LoVo (cell line): Measurements from ENCODE around the gene RGR.

Source experiments
- DNase-seq: peaks from one replicate; pipeline ENCODE4 v3.0.0-alpha.2; 2016; ENCODE audit warnings: low spot score

RGR gene

DNA sequence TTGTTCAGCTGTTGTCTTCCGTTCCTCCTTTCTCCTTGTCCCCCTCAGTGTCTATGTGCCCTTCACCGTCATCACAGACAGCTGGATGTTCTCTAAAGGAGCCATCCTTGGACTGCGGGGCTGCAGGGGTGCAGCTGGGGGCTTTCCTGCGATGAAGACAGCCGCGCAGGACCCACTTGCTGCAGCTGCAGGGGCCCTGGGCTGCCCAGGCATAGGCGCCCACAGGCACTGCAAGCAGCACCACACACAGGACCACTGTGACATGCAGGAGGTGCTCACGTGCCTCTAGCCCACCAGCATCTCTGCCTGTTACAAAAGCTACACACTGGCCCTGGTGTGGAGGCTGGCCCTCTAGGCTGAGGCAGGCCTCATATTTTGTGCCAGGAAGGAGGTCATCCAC lies 22.9 kb upstream of the RGR start:
- DNase-seq = no peak

DNA sequence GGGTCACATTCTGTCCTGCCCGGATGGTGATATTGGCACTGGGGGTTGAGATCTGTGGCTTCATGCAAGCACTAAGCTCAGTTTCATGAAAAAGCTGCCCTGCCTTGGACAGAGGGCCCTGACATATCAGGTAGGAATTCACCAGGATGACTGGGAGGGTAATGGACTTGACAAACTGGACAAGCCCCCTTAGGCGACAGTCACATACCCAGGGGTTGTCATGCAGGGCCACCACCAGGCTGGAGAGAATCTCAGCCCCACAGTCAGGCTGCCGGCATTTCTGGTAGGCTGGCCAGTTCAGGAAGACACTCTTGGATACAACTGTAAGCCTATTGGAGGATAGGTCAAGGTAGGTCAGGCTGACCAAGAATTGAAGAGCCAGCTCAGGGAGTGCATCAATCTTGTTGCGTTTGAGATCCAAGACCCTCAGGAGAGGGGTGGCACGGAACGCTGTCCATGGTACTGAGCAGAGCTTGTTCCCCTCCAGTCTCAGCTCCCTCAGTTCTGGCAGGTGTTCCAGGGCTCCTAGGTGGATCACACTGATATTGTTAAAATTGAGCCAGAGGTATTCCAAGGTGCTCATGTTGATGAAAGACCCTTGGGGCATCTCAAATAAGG lies 20.3 kb upstream of the RGR start:
- DNase-seq = no peak

DNA sequence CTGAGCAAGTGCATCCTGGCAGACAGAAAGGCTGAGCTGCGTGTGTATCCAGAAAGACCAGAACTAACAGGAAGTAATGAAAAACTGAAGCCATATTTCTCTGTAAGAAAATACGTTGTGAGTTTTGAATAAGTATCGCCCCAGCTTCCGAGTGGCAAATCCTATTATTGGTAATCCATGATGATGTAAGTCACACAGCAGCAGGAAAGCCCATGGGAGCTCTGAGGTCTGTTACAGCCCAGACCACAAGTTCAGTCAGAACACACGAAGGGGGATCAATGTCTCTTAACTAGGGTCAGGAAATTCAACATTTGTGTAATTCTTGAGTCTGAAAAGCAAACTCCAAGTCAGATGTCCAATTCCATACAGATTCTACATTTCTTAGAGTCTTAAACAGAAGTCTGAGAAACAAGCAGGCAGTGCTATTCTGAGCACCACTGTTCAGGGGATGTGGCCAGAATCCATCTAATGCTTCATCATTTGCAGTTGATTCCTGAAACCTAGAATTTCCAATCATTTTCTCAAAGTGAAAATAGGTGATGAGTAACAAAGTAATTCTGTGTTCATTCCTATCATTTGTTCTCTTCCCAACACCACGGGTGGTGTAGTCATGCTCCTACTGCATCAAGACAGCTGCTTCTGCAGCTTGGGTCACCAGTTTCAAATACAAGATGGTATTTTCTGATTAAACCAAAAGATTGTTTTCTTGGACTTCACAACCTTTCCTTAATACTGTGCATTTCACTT lies 19.3 kb upstream of the RGR start, which contains the start of gene LRIT2:
Gene LRIT2 (minus strand): TSS at position 118 of the 747 bp plus-strand sequence. CDS start 24 bp downstream, at position 94.
- DNase-seq = no peak

DNA sequence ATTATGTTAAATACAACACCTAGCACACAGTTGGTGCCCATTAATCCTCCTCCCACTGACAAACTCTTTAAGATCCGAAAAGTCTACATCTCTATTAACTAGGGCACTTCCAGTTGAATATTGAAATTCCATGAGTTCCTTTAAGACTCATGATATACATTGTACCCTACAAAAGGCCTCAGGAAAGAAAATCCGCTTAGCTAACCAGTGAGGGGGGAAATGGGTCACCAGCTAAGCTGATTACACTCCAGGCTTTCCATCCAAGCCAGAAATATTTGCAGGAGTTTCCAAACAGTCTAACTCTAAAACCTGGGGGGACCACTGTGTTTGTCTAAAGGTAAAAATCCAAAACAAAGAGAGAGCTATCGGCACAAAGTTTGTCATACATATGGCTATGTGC lies 18.2 kb upstream of the RGR start:
- DNase-seq = no peak

DNA sequence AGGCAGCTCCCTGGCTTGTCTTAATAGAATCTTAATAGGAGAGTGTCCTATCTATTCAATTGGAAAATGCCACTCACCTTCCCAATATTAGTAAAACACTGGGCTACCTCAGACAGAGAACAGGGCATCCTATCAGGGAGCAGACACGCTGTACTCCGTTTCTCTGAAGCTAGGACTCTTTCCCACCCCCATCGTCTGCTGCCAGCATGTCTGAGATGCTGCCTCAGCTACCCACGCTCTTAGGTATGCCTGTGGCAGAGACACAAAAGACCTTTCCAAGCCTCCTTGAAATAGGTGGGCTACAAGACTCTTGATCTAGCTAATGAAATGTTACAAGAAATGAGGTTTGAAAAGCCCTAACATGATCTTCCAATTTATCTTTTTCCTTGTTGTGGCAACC lies 17.0 kb upstream of the RGR start:
- no peak for DNase-seq

DNA sequence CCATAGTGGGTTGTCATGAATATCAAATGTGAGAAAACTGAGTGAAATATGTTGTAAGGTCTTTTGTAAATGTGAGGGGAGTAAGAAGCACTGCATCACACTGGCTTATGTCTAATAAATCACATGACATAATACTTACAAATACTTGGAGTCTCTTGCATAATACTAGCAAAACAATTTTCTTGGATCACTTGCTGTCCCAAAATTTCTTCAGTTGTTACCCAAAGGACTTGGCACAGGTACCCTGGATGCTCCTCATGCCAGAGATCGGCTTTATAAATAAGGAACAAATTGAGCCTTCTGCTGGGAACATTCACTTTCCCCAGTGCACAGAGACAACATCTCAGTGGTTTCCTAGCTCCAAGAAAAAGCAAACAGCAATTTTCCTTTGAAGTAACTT lies 14.5 kb upstream of the RGR start:
- no peak for DNase-seq

DNA sequence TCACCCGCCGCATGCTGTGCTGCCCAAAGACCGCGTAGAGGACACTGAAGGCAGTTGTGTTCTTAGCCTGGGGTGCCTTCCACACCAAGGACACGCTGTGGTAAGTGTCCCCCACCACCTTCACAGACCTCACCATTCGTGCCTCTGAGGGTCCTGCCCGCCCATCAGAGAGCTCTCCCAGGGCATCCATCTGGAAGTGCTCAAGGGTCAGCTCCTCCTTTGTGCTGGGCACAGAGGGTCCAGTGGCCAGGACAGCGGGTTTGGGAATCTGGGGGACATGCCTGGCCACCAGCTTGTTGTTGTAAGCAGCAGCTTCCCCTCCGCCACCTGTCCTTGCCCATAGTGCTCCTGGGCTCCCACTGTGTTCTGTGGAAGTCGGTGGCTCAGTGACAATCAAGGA lies 12.5 kb upstream of the RGR start:
- DNase-seq = no peak

DNA sequence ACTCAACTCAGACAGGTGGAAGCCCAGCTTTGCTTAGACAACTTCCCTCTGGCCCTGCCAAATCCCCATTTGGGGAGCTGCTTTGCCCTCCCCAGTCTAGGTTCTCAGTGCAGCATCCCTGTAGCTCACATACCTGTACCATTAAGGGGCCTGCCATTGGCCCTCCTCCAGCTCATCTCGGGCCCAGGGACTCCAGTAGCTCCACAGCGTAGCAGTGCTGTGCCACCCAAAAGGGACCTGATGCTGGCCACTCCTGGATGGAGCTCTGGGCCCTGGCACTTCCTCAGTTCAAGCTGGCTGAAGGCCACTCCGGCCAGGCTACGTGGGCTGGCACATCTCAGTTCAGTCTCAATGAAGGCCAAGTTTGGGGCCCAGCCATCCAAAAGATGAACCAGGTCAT lies 10.9 kb upstream of the RGR start:
- no peak for DNase-seq

DNA sequence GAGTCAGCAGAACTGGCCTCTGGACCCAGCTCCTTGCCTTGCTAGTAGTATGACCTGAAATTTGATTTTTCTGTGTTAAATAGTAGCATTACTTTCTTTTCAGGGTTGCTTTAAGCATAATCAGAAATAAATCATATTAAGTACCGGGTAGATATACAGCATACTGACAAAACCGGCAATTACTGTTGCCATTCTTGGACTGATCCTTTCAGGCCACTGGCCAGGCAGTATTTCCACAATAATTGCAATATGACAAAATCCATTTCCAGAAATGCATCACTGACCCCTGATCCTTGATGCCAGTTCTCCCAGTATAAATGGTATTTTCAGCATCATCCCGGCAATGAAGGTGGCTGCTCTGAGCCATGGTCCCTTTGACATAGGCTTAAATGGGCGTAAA lies 10.4 kb upstream of the RGR start:
- DNase-seq = no peak

DNA sequence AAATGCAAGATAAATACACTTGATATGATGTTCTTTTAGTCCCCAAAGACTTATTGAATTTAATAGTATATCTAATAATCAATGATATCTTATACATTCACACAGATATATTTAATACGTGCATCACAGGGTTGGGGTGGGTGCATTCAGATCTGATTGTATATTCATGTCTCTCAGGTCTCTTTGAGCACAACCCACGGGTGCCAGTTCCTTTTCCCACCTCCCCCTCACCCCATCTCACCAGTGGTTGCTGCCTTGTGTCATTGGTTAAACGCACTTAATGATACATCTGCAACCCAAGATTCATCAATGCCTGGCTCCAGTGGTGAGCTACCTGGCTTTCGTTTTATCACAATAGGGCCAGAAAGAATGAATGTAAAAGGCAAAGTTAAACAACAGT lies 9.8 kb upstream of the RGR start:
- DNase-seq = no peak

DNA sequence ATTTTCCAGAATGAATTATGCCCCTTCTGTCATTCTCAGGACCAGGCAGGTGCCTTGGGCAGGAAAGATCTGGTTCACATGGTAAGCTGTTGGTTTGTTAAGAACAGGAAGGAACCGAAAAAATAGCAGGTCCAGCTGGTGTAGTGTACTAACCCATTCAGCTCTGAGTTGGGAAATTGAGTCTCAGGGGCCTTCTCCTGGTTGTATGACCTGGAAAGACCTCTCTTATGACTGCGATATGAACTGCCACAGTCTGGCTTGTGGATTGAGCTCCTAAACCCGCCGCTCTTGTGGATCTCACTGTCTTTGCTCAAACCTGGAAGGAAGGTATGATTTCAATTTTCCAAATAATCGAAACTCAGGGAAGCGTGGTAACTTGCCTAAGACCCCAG lies 8.1 kb upstream of the RGR start:
- no peak for DNase-seq

DNA sequence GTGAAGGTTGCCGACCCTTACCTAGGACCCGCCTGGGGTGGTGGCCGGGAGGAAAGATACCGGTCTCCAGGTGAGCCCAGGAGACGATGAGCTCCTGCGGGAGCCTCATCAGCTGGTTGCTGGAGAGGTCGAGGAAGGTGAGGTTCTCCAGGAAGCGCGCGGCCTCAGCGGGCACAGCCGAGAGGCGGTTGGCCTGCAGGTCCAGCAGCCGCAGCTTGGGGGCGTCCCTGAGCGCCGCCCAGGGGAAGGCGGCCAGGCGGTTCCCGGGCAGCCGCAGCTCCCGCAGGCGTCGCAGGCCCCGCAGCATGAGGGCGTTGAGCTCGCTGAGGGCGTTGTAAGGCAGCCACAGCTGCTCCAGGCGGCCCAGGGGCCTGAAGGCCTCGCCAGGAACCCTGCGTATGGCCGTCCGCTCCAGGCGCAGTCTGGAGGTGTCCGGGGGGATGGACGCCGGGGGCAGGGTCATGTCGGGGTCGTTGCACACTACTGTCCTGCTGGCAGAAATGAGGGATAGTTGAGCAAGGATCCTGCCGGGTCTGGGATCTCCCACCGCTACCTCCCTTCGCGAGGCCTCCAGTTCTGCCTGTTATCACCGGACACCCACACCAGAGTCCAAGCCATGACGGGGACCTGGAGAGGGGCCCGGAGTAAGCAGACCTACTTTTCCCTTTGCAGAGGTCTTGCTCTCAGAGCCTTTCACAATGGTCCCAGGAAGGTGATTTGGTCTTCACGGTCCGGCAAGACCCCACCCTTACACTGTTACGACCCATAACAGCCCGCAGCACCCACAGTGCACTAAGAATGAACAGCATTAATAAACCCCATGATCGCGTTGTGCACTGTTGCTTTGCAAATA lies 7.4 kb upstream of the RGR start:
- no peak for DNase-seq

DNA sequence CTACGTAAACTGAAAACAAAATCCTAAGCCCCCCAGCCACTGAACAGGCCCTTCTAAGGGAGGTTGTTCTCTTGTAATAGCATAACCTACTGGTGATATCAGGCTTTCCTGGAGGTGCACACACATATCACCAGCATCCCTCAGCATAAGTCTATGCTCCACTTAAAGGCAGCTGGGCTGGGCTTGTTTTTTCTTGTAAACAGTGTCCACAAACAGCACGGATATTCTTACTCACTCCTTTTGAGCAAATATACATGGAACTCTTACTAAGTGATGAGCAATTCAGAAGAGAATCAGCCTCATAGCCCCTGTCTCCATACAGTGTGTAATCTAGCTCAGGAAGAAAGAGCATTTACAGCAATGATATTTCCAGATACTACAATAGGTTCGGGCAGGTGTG lies 5.9 kb upstream of the RGR start:
- no peak for DNase-seq

DNA sequence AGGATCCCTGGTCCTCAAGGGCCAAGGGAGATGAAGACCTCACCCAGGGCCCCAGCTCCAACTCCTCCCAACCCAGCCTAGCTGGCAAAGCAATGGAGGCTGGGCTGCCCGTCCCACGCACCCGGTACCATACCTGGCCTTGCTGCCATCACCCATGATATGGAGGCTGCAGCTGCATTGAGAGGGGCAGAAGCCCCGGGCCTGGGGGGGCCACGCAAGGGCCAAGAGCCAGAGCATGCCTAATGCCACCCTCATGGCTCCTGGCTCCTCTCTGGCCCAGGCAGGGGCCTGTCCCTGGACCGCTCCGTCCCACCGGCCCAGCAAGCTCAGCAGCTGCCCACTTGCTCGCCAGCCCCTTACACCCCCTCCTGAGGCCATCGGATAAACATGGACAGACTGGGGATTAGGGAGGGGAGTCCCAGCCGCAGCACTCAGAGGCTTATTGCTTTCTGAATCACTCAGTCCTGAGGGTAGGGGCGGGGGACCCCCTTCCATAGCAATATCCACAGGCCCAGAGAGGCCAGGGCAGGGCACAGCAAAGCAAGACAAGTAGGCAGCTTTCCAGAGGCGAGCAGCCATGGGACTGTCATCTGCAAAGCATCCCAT lies 3.6 kb upstream of the RGR start, which contains the start of gene LRIT1:
Gene LRIT1 (minus strand): TSS at position 362 of the 606 bp plus-strand sequence. CDS start 107 bp downstream, at position 255.
- DNase-seq = no peak

DNA sequence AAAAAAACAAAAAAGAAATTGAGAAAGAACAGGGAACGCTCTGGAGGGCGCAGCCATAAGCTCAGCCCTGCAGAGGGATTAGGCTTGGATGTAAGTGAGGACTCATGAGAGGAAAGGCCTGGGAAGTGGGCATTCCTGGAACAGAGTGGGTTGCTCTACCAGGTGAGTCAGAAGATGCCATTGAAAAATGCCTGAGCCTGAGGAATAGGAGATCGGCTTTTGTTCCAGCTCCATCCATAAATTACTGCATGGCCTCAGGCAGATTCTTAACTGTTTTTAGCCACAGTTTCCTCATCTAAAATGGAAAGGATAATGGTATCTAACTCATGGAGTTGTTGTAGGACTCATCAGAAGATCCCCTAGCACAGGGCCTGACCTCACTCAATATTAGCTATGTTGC lies 1.1 kb upstream of the RGR start:
- DNase-seq = no peak

DNA sequence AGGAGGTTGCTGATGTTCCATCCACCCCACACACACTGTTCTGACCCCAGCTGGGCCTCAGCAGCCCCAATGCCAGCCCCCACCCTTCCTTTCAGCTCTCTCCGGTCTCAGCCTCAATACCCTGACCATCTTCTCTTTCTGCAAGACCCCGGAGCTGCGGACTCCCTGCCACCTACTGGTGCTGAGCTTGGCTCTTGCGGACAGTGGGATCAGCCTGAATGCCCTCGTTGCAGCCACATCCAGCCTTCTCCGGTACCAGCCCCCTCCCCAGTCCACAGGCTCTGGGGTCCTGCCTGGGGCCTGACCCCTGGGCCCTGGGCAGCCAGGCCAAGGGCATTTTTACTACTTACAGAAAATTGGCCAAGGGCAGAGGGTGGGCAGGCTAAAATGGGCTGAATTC lies 2.6 kb downstream of the RGR start:
- no peak for DNase-seq

DNA sequence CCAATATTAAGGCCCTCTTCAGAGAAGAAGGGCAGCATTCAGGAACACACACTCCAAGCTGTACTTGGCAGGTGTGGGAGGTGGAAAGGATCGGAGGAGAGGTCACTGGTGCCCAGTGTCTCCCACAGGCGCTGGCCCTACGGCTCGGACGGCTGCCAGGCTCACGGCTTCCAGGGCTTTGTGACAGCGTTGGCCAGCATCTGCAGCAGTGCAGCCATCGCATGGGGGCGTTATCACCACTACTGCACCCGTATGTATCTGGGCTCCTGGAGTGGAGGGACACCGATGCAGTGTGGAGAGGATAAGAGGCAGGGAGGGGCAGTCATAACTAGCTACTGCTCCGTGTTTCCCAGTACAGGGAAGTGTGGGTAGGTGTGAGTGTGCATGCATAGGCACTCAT lies 3.9 kb downstream of the RGR start:
- DNase-seq = no peak

DNA sequence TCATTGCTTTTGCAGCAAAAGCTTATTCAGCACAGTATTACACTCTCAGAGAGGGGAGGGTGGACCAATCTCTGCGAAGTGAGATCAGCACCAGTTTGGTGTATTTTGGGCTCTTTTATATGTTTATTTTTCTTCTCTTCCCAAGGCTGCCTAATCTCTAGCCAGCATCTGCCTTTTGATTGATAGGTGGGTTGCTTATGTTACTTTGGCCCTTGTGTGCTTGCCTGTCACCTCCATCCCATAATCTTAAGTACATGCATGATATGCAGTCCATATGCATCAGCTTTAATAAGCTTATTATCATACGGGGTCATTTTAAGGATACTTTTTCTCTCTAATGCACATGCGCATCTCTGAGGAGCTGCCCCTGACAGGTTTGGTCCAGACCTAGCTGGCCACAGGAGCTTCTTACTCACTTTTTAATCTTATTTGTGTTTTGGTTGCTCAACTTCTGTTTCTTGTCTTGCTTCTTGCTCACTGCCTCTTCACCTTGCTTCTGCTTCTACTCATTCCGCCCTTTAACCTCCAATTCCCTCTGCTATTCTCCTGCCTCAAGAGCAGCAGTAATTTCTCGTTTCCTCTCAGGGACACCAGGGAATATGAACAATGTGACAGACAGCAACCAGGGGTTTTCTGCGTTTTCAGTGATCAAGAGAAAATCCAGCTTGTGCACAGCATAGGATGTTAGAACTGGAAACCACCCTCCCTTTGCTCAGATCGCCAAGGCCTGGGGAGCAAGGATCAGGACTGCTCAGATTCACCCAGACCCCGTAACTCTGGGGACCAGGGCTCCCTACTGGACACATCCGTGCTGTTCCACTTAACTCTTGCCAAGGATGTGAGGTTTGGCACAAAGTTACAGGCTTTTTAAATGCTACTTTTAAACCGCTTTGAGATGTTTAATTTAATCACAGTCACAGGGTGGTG lies 10.0 kb downstream of the RGR start:
- no peak for DNase-seq

DNA sequence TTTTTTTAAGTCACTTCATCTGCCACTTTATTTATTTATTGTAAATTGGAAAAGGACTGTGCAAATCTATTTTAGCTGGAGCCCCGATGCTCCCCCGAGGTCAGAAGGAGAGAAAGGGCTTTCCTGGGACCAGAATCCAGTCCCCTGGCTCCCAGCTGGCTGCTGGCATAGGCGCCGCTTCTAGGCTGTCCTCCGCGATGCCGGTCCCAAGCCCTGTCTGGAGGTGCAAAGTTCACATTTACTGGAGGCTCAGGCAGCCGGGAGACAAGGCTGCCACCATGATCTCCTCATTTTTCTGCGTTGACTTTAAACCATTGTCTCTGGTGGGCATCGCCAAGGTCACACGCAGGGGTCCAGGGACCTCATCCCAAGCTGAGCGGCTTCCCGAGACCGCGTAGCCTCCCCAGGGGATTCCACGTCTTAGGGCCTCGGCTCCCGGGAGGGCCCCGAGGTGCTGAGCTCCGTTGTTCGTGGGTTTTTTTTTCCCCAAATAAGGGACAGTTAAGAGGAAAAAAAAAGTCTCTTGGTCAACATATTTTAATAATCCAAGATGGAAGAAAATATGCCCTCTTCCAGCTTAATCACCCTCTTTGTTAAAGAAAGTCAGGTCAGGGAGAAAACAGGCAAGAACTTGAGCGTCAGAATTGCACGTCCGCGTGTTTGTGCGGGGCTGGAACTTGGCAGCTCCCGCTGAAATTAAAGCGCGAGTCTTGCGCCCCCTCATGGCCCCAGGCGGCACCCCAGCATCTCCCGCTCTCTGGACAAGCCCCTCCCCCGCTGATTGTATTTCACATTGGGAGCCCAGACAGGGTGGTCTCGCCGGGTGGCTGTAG lies 11.9 kb downstream of the RGR start:
- DNase-seq = no peak

DNA sequence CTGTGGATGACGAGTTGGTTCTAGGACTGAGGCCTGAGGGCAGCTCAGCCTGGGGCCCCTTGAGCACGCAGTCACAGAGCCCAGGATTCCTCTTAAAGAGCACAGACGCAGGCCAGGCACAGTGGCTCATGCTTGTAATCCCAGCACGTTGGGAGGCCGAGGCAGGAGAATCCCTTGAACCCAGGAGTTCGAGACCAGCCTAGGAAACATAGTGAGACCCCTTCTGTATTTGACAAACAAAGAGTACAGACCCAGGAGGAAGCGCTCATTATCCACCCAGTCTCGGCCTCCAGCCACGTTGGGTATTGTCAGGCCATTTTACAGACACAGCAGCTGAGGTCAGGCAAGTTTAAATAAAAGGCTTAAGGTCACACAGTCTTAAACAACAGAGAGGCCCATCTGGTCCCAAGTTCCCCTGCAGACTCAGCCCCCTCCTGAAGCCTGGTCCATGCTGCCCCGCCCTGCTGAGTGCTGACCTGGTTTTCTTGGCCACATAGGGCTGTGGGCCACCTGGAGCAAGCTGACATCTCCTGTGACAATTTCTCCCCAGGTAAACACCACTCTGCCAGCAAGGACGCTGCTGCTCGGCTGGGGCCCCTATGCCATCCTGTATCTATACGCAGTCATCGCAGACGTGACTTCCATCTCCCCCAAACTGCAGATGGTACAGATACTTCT lies 12.6 kb downstream of the RGR start:
- no peak for DNase-seq
